B cell (primary cell): Measurements from ENCODE around the gene THEM5. TPM values are rescaled to one million over a fixed set of nuclear protein-coding genes. Genes with fewer than 3 reads are reported as not detected.

Experiments
- ATAC-seq: fragments of 200-7000 bp; cut with Tn5 transposase; one replicate; pipeline ENCODE4 v1.10.0; 2021; ENCODE audit warnings: low read depth, mild to moderate bottlenecking, moderate number of reproducible peaks, moderate library complexity
- CTCF ChIA-PET: fragments of 350-600 bp; sonication (Branson Sonifier 250); formaldehyde crosslinking; loops from one replicate; lab custom pipeline; 2021; ENCODE audit warnings: antibody characterized with exemption, inconsistent platforms; lab: Charles Lee
- POLR2A ChIA-PET: fragments of 350-600 bp; sonication (Branson Sonifier 250); formaldehyde crosslinking; loops from one replicate; lab custom pipeline; 2021; ENCODE audit warnings: antibody characterized with exemption; lab: Charles Lee
- DNase-seq: peaks from one replicate; pipeline ENCODE4 v3.0.0; 2013
- H2AFZ ChIP-seq: 2 replicates; pipeline ENCODE4 v1.6.1; 2012; ENCODE audit warnings: mild to moderate bottlenecking, low read depth, low read length; ENCODE audit not compliant: insufficient read depth, poor library complexity, severe bottlenecking
- H3K27ac ChIP-seq, 2 donors: 1 replicate in 1 of 2; 2 replicates in 1 of 2; pipeline ENCODE4 v1.5.1; 2012 to 2013; ENCODE audit warnings: low read length in 2 of 2, mild to moderate bottlenecking in 2 of 2, moderate library complexity in 1 of 2
- H3K27me3 ChIP-seq, 4 experiments: fragments of 200-600 bp in 1 of 4; sonication (generic) in 1 of 4; replicated peaks in 1 of 4; 1 replicate in 2 of 4; 2 replicates in 2 of 4; pipeline versions ENCODE4 v1.6.1 to v1.7.0; 2013 to 2016; ENCODE audit warnings: low read length in 3 of 4, mild to moderate bottlenecking in 2 of 4, mixed read lengths in 1 of 4, moderate library complexity in 1 of 4; ENCODE audit not compliant: insufficient read depth in 4 of 4, control insufficient read depth in 3 of 4; ENCODE audit errors: control extremely low read depth in 1 of 4
- H3K36me3 ChIP-seq, 2 experiments: replicated peaks in 1 of 2; 1 replicate in 1 of 2; 2 replicates in 1 of 2; pipeline versions ENCODE4 v1.6.1 to v1.7.1; 2013; ENCODE audit warnings: low read length in 1 of 2; ENCODE audit not compliant: insufficient read depth in 2 of 2, control insufficient read depth in 1 of 2; ENCODE audit errors: control extremely low read depth in 1 of 2, extremely low read depth in 1 of 2
- H3K4me1 ChIP-seq, 2 donors: fragments of 200-600 bp in 1 of 2; sonication (generic) in 1 of 2; 1 replicate in 1 of 2; 2 replicates in 1 of 2; pipeline versions ENCODE4 v1.5.1 to v1.6.1; 2013 to 2017; ENCODE audit warnings: low read length in 2 of 2; ENCODE audit not compliant: control insufficient read depth in 2 of 2, insufficient read depth in 2 of 2
- H3K4me2 ChIP-seq: replicated peaks from 2 replicates; pipeline ENCODE3; 2012; ENCODE audit warnings: mild to moderate bottlenecking, low read depth, low read length; ENCODE audit not compliant: poor library complexity, severe bottlenecking
- H3K4me3 ChIP-seq, 5 experiments: fragments of 200-600 bp in 1 of 5; sonication (generic) in 1 of 5; 1 replicate in 3 of 5; 2 replicates in 2 of 5; pipeline versions ENCODE4 v1.5.1 to v1.7.0; 2011 to 2016; ENCODE audit warnings: low read length in 4 of 5, mild to moderate bottlenecking in 4 of 5, low read depth in 2 of 5, control low read depth in 1 of 5, moderate library complexity in 1 of 5; ENCODE audit not compliant: insufficient read depth in 1 of 5; ENCODE audit errors: control extremely low read depth in 1 of 5, extremely low read depth in 1 of 5
- H3K79me2 ChIP-seq: fragments of 200-600 bp; sonication (generic); one replicate; pipeline ENCODE4 v1.6.0; 2016; ENCODE audit warnings: low read length; ENCODE audit not compliant: control insufficient read depth, insufficient read depth
- H3K9ac ChIP-seq: fragments of 200-600 bp; sonication (generic); 2 replicates; pipeline ENCODE4 v1.6.1; 2017; ENCODE audit warnings: mild to moderate bottlenecking, low read length, moderate library complexity
- H3K9me3 ChIP-seq, 3 donors: one replicate each; pipeline versions ENCODE4 v1.6.1 to v1.7.1; 2013; ENCODE audit warnings: low read length in 2 of 3; ENCODE audit not compliant: control insufficient read depth in 2 of 3, insufficient read depth in 1 of 3; ENCODE audit errors: control extremely low read depth in 1 of 3
- H4K20me1 ChIP-seq: 2 replicates; pipeline ENCODE4 v1.6.0; 2012; ENCODE audit warnings: mild to moderate bottlenecking, low read length; ENCODE audit not compliant: insufficient read depth, control insufficient read depth, poor library complexity, severe bottlenecking
- H3K27ac Mint-ChIP-seq: one replicate; pipeline ENCODE4 v1.8.0; 2021; ENCODE audit warnings: mixed read lengths
- H3K27me3 Mint-ChIP-seq: one replicate; pipeline ENCODE4 v1.8.0; 2021; ENCODE audit warnings: mixed read lengths
- H3K4me1 Mint-ChIP-seq: one replicate; pipeline ENCODE4 v1.8.0; 2021; ENCODE audit warnings: mixed read lengths
- H3K4me3 Mint-ChIP-seq: one replicate; pipeline ENCODE4 v1.8.0; 2021; ENCODE audit warnings: mixed read lengths
- H3K9me3 Mint-ChIP-seq: one replicate; pipeline ENCODE4 v1.8.0; 2022; ENCODE audit warnings: mixed read lengths; ENCODE audit not compliant: insufficient read depth
- EZH2 ChIP-seq: IDR thresholded peaks from 2 replicates; pipeline ENCODE4 v1.6.1; 2012; ENCODE audit warnings: borderline replicate concordance, low read depth, mild to moderate bottlenecking, moderate library complexity, low read length; ENCODE audit not compliant: insufficient read depth, poor library complexity, severe bottlenecking
- WGBS: methylation state at CpG from one replicate; pipeline ENCODE4 v1.1.5; 2013; ENCODE audit warnings: missing lambda C conversion rate; ENCODE audit not compliant: insufficient coverage; 5-methylcytosine and 5-hydroxymethylcytosine counted together
- intact Hi-C: fragments of 100-400 bp; cut with micrococcal nuclease; formaldehyde crosslinking; loops from one replicate; pipeline ENCODE4 v1.10.0; 2022
- polyA plus RNA-seq: library from polyadenylated mRNA; depleted of rRNA; stranded (reverse); fragments of >200 nt; gene quantifications from 2 replicates; pipeline ENCODE4 v1.2.3, GENCODE V29; 2012
- total RNA-seq, 2 donors: library from RNA; stranded (reverse); fragments of 120-200 nt in 1 of 2; gene quantifications; 1 replicate in 1 of 2; 2 replicates in 1 of 2; pipeline versions ENCODE4 v1.2.3 to v1.2.4, GENCODE V29; 2013 to 2022
- TF ChIP-seq, protein P1 (sequence below): fragments of 200-600 bp; IDR thresholded peaks from one replicate; pipeline ENCODE4 v1.8.0; 2022; ENCODE audit warnings: antibody characterized with exemption, mild to moderate bottlenecking

The THEM5 gene
- total and polyA plus RNA-seq, 2 donors (not counting 1 experiment from before 2014, with no cell fraction given) = not detected

DNA sequence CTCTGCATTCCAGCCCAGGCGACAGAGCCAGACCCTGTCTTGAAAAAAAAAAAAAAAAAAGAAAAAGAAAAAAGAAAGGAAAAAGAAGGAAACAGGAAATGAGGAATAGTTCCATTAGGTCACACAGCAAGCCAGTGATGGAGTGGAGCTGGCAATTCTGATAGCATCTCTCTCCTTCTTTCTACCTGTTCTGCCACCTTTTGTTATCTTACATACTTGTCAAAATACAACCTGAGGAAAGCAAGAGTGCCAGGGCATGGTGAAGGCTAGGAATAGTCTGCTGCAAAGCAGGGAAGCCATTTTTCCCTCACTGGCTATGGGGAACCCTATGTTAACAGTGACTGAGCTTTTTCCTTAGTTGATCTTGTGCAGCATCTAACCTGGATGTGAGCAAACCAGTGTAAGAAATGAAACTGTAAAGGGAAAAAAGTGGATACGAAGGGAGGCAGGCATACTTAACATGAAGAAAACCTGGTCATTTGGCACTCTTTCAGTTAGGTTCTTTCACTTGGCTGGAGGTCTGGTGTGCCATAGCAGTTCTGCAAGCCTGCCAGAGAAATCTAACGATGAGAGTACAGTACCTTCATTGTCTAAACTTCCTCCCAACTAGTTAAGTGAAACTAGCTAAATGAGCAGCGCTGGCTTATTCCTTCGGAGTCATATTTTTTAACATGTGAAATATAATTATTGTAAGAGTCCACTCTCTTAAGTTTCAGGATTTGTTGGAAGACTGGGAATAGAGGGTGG lies 17.9 kb upstream of the THEM5 start:
- POLR2A ChIA-PET = no interaction called here
- H3K9me3 Mint-ChIP-seq = no peaks in the 10 kb centered on the region
- CTCF ChIA-PET = interaction anchor here (1.1 kb wide), 1 partner anchor 11 kb away, joined by 3 read pairs; no protein-coding TSS in a partner anchor
- Histone ChIP-seq H3K27ac (no peak overlapping the region), H3K27me3 (no peaks in the 10 kb centered on the region), H3K79me2 (no peaks in the 10 kb centered on the region), H2AFZ (no peak overlapping the region), H3K4me3 (no peak overlapping the region), H3K9ac (no peak overlapping the region), H3K9me3 (no peaks in the 10 kb centered on the region), H3K4me1 (no peaks in the 10 kb centered on the region), H4K20me1 (no peaks in the 10 kb centered on the region), H3K36me3 (peaks cover 0 to 6% of the 10 kb centered on the region in 2 experiments), H3K4me2 (no peak overlapping the region)
- TF ChIP-seq, protein P1, sequence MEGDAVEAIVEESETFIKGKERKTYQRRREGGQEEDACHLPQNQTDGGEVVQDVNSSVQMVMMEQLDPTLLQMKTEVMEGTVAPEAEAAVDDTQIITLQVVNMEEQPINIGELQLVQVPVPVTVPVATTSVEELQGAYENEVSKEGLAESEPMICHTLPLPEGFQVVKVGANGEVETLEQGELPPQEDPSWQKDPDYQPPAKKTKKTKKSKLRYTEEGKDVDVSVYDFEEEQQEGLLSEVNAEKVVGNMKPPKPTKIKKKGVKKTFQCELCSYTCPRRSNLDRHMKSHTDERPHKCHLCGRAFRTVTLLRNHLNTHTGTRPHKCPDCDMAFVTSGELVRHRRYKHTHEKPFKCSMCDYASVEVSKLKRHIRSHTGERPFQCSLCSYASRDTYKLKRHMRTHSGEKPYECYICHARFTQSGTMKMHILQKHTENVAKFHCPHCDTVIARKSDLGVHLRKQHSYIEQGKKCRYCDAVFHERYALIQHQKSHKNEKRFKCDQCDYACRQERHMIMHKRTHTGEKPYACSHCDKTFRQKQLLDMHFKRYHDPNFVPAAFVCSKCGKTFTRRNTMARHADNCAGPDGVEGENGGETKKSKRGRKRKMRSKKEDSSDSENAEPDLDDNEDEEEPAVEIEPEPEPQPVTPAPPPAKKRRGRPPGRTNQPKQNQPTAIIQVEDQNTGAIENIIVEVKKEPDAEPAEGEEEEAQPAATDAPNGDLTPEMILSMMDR = no peak
- no peak for TF ChIP-seq EZH2
- ATAC-seq = no peak
- H3K27me3 Mint-ChIP-seq = peaks cover 5% of the 10 kb centered on the region
- H3K4me3 Mint-ChIP-seq = no peak overlapping the region
- 100% methylated on average over 2 of the region's 5 CpGs for WGBS
- intact Hi-C loops = no loop called here
- no peak overlapping the region for H3K27ac Mint-ChIP-seq
- no peak for DNase-seq
- no peaks in the 10 kb centered on the region for H3K4me1 Mint-ChIP-seq

DNA sequence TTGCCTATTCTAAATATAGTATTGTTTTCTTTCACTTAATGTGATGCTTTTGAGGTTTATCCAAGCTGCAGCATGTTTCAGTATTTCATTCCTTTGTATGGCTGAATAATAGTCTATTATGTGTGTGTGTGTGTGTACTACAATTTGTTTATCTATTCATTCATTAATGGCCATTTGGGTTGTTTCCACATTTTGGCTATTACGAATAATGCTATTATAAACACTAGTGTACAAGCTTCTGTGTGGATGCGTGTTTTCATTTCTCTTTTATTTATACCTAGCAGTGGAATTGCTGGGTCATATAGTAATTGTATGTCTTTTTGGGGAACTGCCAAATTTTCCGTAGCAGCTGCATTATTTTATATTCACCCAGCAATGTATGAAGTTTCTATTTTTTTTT lies 15.0 kb upstream of the THEM5 start:
- H3K27ac ChIP-seq = no peak overlapping the region
- ChIA-PET POLR2A (no interaction called here), CTCF (interaction anchor here (0.5 kb wide), 1 partner anchor 132 kb away, joined by 3 read pairs; no protein-coding TSS in a partner anchor)
- intact Hi-C loops = no loop called here
- no peaks in the 10 kb centered on the region for H3K9me3 ChIP-seq
- no peaks in the 10 kb centered on the region for H3K79me2 ChIP-seq
- WGBS = no CpG with 5 or more reads among the region's 3 CpGs
- no peaks in the 10 kb centered on the region for H3K9me3 Mint-ChIP-seq
- peaks cover 16% of the 10 kb centered on the region for H3K27me3 Mint-ChIP-seq
- no peak overlapping the region for H3K27ac Mint-ChIP-seq
- no peak overlapping the region for H3K4me2 ChIP-seq
- H4K20me1 ChIP-seq = no peaks in the 10 kb centered on the region
- no peak overlapping the region for H3K4me3 ChIP-seq
- no peak overlapping the region for H3K4me3 Mint-ChIP-seq
- TF ChIP-seq, protein P1 = no peak
- no peak for TF ChIP-seq EZH2
- no peaks in the 10 kb centered on the region for H3K27me3 ChIP-seq
- no peaks in the 10 kb centered on the region for H3K4me1 ChIP-seq
- no peaks in the 10 kb centered on the region for H3K36me3 ChIP-seq
- ATAC-seq (no peak), DNase-seq (no peak)
- no peaks in the 10 kb centered on the region for H3K4me1 Mint-ChIP-seq
- no peak overlapping the region for H2AFZ ChIP-seq
- H3K9ac ChIP-seq = no peak overlapping the region
